ENCODE data around the gene APCDD1L. TPM values are rescaled to one million over a fixed set of nuclear protein-coding genes. Genes with fewer than 3 reads are reported as not detected.

The APCDD1L gene
- polyA plus RNA-seq, 1 of the 3 experiments (the other 2 are of a cell fraction), result 0.99 TPM

DNA sequence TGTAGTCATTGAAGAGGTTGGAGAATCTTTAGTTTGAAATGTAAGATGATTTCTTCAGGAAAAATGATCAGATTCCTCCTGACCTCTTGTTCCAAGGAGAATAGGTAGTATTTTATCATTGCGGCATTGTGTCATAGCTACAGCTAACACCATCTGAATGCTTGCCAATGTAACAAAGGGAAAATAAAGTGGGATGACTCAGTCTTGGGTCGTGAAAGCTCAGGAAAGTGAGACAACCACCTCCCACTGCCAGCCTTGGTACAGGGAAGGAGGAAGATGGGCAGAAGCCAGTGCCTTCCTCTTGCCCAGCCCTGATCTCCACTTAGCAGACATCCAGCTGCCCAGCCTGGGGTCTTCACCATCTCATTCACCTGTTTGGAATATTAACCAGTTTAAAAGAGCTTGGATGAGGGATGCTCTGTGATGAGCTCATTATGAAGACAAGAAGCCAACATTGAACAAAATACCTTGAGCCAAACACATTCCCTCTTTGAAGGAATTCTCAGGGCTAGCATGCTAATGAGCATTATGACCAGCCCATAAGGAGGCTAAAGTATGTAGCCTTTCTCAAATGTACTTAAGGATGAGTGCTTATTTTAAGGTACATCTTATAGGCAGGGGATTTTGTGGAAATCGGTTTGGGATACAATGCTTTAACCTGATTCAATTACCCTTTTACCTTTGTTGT is 40.0 kb upstream of the APCDD1L start:
- H3K27ac ChIP-seq (ENCODE audit: low read depth in 2 of 2, low read length in 1 of 2), result peak overlapping the region in 1 of 2 experiments; percentile 88; a peak in 2 of 4 replicates
- H3K4me2 ChIP-seq, result peak overlapping the region; percentile 58
- TF ChIP-seq NRF1 (IDR thresholded peaks at IDR 0.05; ENCODE audit: low read depth, low read length) (no peak), RXRA (IDR thresholded peaks at IDR 0.05; ENCODE audit: borderline replicate concordance, low read depth) (peak; percentile 65; the same call in 1 of the 2 replicates), TAF1 (IDR thresholded peaks at IDR 0.05; ENCODE audit: borderline replicate concordance, low read depth, low read length) (0 out of 2 replicates have a peak, but pooled peaks have one; percentile 9), JUND (IDR thresholded peaks at IDR 0.05) (peak; percentile 79), NFIC (IDR thresholded peaks at IDR 0.05; ENCODE audit: borderline replicate concordance) (peak; percentile 90), RCOR1 (IDR thresholded peaks at IDR 0.05; ENCODE audit: low read length) (no peak), EP300 (IDR thresholded peaks at IDR 0.05; ENCODE audit: borderline replicate concordance in 1 of 2, low read depth in 1 of 2, low read length in 1 of 2) (peak in 1 of 2 experiments; percentile 84; a peak in 2 of 4 replicates), FOSL2 (IDR thresholded peaks at IDR 0.05; ENCODE audit: borderline replicate concordance, low read depth) (peak; percentile 87), ELF1 (IDR thresholded peaks at IDR 0.05) (no peak), TCF12 (IDR thresholded peaks at IDR 0.05) (peak; percentile 75)
- TF ChIP-seq, protein P1, sequence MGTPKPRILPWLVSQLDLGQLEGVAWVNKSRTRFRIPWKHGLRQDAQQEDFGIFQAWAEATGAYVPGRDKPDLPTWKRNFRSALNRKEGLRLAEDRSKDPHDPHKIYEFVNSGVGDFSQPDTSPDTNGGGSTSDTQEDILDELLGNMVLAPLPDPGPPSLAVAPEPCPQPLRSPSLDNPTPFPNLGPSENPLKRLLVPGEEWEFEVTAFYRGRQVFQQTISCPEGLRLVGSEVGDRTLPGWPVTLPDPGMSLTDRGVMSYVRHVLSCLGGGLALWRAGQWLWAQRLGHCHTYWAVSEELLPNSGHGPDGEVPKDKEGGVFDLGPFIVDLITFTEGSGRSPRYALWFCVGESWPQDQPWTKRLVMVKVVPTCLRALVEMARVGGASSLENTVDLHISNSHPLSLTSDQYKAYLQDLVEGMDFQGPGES (IDR thresholded peaks at IDR 0.05; ENCODE audit: low read depth, low read length), result no peak
- TF ChIP-seq, protein P2, sequence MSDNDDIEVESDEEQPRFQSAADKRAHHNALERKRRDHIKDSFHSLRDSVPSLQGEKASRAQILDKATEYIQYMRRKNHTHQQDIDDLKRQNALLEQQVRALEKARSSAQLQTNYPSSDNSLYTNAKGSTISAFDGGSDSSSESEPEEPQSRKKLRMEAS (IDR thresholded peaks at IDR 0.05; ENCODE audit: low read depth), result 0 out of 2 replicates have a peak, but pooled peaks have one; percentile 47
- TF ChIP-seq, protein P3, sequence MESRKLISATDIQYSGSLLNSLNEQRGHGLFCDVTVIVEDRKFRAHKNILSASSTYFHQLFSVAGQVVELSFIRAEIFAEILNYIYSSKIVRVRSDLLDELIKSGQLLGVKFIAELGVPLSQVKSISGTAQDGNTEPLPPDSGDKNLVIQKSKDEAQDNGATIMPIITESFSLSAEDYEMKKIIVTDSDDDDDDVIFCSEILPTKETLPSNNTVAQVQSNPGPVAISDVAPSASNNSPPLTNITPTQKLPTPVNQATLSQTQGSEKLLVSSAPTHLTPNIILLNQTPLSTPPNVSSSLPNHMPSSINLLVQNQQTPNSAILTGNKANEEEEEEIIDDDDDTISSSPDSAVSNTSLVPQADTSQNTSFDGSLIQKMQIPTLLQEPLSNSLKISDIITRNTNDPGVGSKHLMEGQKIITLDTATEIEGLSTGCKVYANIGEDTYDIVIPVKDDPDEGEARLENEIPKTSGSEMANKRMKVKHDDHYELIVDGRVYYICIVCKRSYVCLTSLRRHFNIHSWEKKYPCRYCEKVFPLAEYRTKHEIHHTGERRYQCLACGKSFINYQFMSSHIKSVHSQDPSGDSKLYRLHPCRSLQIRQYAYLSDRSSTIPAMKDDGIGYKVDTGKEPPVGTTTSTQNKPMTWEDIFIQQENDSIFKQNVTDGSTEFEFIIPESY (IDR thresholded peaks at IDR 0.05; ENCODE audit: borderline replicate concordance, low read depth), result 0 out of 2 replicates have a peak, but pooled peaks have one; percentile 44
- TF ChIP-seq, protein P4, sequence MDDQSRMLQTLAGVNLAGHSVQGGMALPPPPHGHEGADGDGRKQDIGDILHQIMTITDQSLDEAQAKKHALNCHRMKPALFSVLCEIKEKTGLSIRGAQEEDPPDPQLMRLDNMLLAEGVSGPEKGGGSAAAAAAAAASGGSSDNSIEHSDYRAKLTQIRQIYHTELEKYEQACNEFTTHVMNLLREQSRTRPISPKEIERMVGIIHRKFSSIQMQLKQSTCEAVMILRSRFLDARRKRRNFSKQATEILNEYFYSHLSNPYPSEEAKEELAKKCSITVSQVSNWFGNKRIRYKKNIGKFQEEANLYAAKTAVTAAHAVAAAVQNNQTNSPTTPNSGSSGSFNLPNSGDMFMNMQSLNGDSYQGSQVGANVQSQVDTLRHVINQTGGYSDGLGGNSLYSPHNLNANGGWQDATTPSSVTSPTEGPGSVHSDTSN (IDR thresholded peaks at IDR 0.05), result peak; percentile 84
- H3F3A ChIP-seq (replicated peaks; ENCODE audit: insufficient read depth), result peaks cover 30% of the 10 kb centered on the region
- DNase-seq, result no peak
- no peaks in the 10 kb centered on the region for H3K27me3 ChIP-seq (ENCODE audit: insufficient read depth)
- no peak overlapping the region for H2AFZ ChIP-seq (ENCODE audit: low read depth)
- no peaks in the 10 kb centered on the region for H4K20me1 ChIP-seq (ENCODE audit: insufficient read depth)
- H3K4me1 ChIP-seq (ENCODE audit: control insufficient read depth in 1 of 2, insufficient read depth in 2 of 2, low read depth in 1 of 2, low read length in 1 of 2), result peaks cover 4 to 33% of the 10 kb centered on the region in 2 experiments
- H3K79me2 ChIP-seq (ENCODE audit: insufficient read depth), result no peaks in the 10 kb centered on the region
- POLR2A ChIA-PET, result no interaction called here
- peak overlapping the region; percentile 38; the same call in 1 of the 2 replicates for H3K9ac ChIP-seq
- 38% methylated on average over 3 of the region's 3 CpGs for WGBS (ENCODE audit: low lambda C conversion rate)
- H3K9me3 ChIP-seq, result no peaks in the 10 kb centered on the region
- H3K36me3 ChIP-seq (replicated peaks in 1 of 2; ENCODE audit: control insufficient read depth in 1 of 2, insufficient read depth in 2 of 2, low read length in 1 of 2), result no peaks in the 10 kb centered on the region
- no peak overlapping the region for H3K4me3 ChIP-seq (ENCODE audit: low read depth in 2 of 2, low read length in 1 of 2)
- no peaks in the 10 kb centered on the region for H3K9me2 ChIP-seq
- CTCF ChIA-PET, result interaction anchor here (1.3 to 1.5 kb wide), 2 partner anchors 15 to 319 kb away, joined by 4 read pairs; no protein-coding TSS in a partner anchor
